ENCODE data around the gene RXRB. TPM values are rescaled to one million over a fixed set of nuclear protein-coding genes. Genes with fewer than 3 reads are reported as not detected.
A peak's percentile ranks its signal among the peaks of the same experiment; 100 is the strongest.

RXRB gene
- total RNA-seq, 2 experiments from 2014 or later: 36.0 to 38.9 TPM

DNA sequence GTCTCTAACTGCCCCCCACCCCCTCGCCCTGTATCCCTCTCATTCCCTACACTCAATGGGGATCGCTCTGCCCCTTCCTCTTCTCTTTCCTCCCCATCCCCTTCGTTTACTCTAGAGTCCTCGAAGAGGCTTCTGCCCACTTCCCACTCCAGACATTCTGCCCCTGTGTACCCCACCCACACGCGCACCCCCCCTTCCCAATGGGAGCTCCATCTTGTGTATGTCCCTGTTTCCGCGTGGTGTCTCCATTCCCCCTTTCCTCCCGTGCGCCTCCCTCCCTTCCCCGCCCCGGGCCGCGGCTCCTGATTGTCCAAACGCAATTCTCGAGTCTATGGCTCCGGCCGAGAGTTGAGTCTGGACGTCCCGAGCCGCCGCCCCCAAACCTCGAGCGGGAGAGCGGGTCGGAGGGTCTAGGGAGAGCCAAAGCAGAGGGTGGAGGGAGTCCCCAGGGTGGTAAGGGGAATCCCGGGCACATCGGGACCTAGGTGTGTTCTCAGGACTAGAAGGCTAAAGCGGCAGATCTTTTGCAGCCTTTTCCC, 7.2 kb upstream of the RXRB start:
- CTCF ChIA-PET: interaction anchor here (2.3 to 4.2 kb wide), 3 partner anchors 9 to 46 kb away, joined by 8 to 35 read pairs (median 10); no protein-coding TSS in a partner anchor
- ATAC-seq: no peak
- Mint-ChIP-seq H3K4me1 (peaks cover 55% of the 10 kb centered on the region), H3K27me3 (peaks cover 3% of the 10 kb centered on the region), H3K36me3 (peaks cover 25% of the 10 kb centered on the region), H3K27ac (peak overlapping the region; percentile 84), H3K9me3 (ENCODE audit: low read depth) (no peaks in the 10 kb centered on the region), H3K4me3 (peak overlapping the region; percentile 82)
- DNase-seq: peak; percentile 44

GRCh38 chr6:33206864-33207551, 6.5 kb upstream of the RXRB start:
- Mint-ChIP-seq H3K4me1 (peaks cover 58% of the 10 kb centered on the region), H3K27me3 (no peaks in the 10 kb centered on the region), H3K4me3 (peak overlapping the region; percentile 82), H3K27ac (no peak overlapping the region), H3K36me3 (peaks cover 27% of the 10 kb centered on the region), H3K9me3 (ENCODE audit: low read depth) (no peaks in the 10 kb centered on the region)
- CTCF ChIA-PET: interaction anchor here (4.2 kb wide), 1 partner anchor 42 kb away, joined by 35 read pairs; no protein-coding TSS in a partner anchor
- DNase-seq (no peak), ATAC-seq (no peak)

GRCh38 chr6:33206027-33206863, 5.8 kb upstream of the RXRB start:
- CTCF ChIA-PET: interaction anchor here (2.4 to 4.2 kb wide), 2 partner anchors 43 kb away, joined by 22 to 35 read pairs; no protein-coding TSS in a partner anchor
- DNase-seq: no peak
- no peaks in the 10 kb centered on the region for H3K27me3 Mint-ChIP-seq
- H3K4me1 Mint-ChIP-seq: peaks cover 64% of the 10 kb centered on the region
- peak overlapping the region; percentile 94 for H3K27ac Mint-ChIP-seq
- H3K4me3 Mint-ChIP-seq: peak overlapping the region; percentile 82
- no peak for ATAC-seq
- H3K9me3 Mint-ChIP-seq (ENCODE audit: low read depth): no peaks in the 10 kb centered on the region
- peaks cover 30% of the 10 kb centered on the region for H3K36me3 Mint-ChIP-seq

- Mint-ChIP-seq H3K36me3 (peaks cover 33% of the 10 kb centered on the region), H3K27me3 (no peaks in the 10 kb centered on the region), H3K4me1 (peaks cover 65% of the 10 kb centered on the region), H3K27ac (peak overlapping the region; percentile 94), H3K4me3 (peak overlapping the region; percentile 82), H3K9me3 (ENCODE audit: low read depth) (no peaks in the 10 kb centered on the region)
- DNase-seq (peak; percentile 71), ATAC-seq (peak; percentile 24)
- CTCF ChIA-PET: interaction anchor here (1.1 to 2.4 kb wide), 3 partner anchors 44 to 359 kb away, joined by 3 to 22 read pairs (median 4); no protein-coding TSS in a partner anchor
Measured at GRCh38 chr6:33205191-33206026, 4.9 kb upstream of the RXRB start.

GRCh38 chr6:33204415-33205190, 4.1 kb upstream of the RXRB start, which contains the start of gene HSD17B8:
HSD17B8 (plus strand) TSS chr6:33204655; CDS start chr6:33204669, 14 bp downstream.
- Mint-ChIP-seq H3K27me3 (no peaks in the 10 kb centered on the region), H3K4me1 (peaks cover 66% of the 10 kb centered on the region), H3K27ac (peak within 1 kb of the TSS; percentile 94), H3K9me3 (ENCODE audit: low read depth) (no peaks in the 10 kb centered on the region), H3K4me3 (peak within 1 kb of the TSS; percentile 82), H3K36me3 (peaks cover 30% of the 10 kb centered on the region)
- ATAC-seq (peak; percentile 71), DNase-seq (peak; percentile 96)
- CTCF ChIA-PET: interaction anchor here (1.0 to 2.4 kb wide), 4 partner anchors 43 to 359 kb away, joined by 3 to 22 read pairs (median 4); no protein-coding TSS in a partner anchor

GRCh38 chr6:33204165-33204414, 3.6 kb upstream of the RXRB start:
- peak overlapping the region; percentile 82 for H3K4me3 Mint-ChIP-seq
- no peaks in the 10 kb centered on the region for H3K9me3 Mint-ChIP-seq (ENCODE audit: low read depth)
- H3K4me1 Mint-ChIP-seq: peaks cover 66% of the 10 kb centered on the region
- DNase-seq (no peak), ATAC-seq (no peak)
- H3K27me3 Mint-ChIP-seq: no peaks in the 10 kb centered on the region
- H3K36me3 Mint-ChIP-seq: peaks cover 26% of the 10 kb centered on the region
- CTCF ChIA-PET: interaction anchor here (1.0 to 2.4 kb wide), 3 partner anchors 45 to 358 kb away, joined by 3 to 22 read pairs (median 3); no protein-coding TSS in a partner anchor
- peak overlapping the region; percentile 41 for H3K27ac Mint-ChIP-seq

GRCh38 chr6:33203443-33204164, 3.1 kb upstream of the RXRB start:
- DNase-seq: no peak
- H3K36me3 Mint-ChIP-seq: peaks cover 28% of the 10 kb centered on the region
- no peaks in the 10 kb centered on the region for H3K27me3 Mint-ChIP-seq
- ATAC-seq: no peak
- H3K27ac Mint-ChIP-seq: no peak overlapping the region
- H3K9me3 Mint-ChIP-seq (ENCODE audit: low read depth): no peaks in the 10 kb centered on the region
- CTCF ChIA-PET: interaction anchor here (1.1 kb wide), 1 partner anchor 44 kb away, joined by 4 read pairs; no protein-coding TSS in a partner anchor
- H3K4me3 Mint-ChIP-seq: peak overlapping the region; percentile 82
- H3K4me1 Mint-ChIP-seq: peaks cover 66% of the 10 kb centered on the region

GRCh38 chr6:33202799-33203198, 2.3 kb upstream of the RXRB start:
- peak overlapping the region; percentile 29 for H3K27ac Mint-ChIP-seq
- H3K36me3 Mint-ChIP-seq: peaks cover 28% of the 10 kb centered on the region
- DNase-seq: peak; percentile 40
- ATAC-seq: no peak
- peaks cover 74% of the 10 kb centered on the region for H3K4me1 Mint-ChIP-seq
- CTCF ChIA-PET: interaction anchor here (1.1 kb wide), 1 partner anchor 45 kb away, joined by 4 read pairs; no protein-coding TSS in a partner anchor
- H3K4me3 Mint-ChIP-seq: peak overlapping the region; percentile 16
- no peaks in the 10 kb centered on the region for H3K27me3 Mint-ChIP-seq
- H3K9me3 Mint-ChIP-seq (ENCODE audit: low read depth): no peaks in the 10 kb centered on the region

DNA sequence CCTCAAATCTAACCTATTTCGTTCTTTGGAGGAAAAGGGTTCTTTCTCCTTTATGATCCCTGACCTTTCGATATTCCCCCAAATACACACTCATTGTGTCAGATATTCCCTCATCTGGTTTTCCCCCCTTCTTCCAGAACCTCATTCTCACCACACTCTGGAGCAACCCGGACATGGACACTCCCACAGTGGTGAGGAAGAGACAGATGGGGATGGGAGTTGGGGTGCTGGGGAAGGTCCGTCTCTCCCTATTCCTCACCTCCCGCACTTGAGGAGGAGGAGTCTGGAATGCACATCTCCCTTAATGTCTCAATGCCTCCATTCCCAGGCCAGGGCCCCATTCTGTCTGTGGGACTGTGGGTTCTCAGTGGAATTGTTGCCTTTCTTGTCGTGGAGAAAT, 1.5 kb upstream of the RXRB start:
- ATAC-seq: no peak
- Mint-ChIP-seq H3K27ac (peak overlapping the region; percentile 97), H3K4me3 (peak overlapping the region; percentile 99), H3K36me3 (peaks cover 28% of the 10 kb centered on the region), H3K4me1 (peaks cover 79% of the 10 kb centered on the region), H3K27me3 (no peaks in the 10 kb centered on the region), H3K9me3 (ENCODE audit: low read depth) (no peaks in the 10 kb centered on the region)
- CTCF ChIA-PET: no interaction called here
- no peak for DNase-seq

GRCh38 chr6:33201147-33201545, 681 bp upstream of the RXRB start:
- H3K9me3 Mint-ChIP-seq (ENCODE audit: low read depth): no peaks in the 10 kb centered on the region
- DNase-seq (no peak), ATAC-seq (no peak)
- CTCF ChIA-PET: no interaction called here
- H3K4me1 Mint-ChIP-seq: peaks cover 72% of the 10 kb centered on the region
- no peaks in the 10 kb centered on the region for H3K27me3 Mint-ChIP-seq
- H3K27ac Mint-ChIP-seq: peak overlapping the region; percentile 97
- peak overlapping the region; percentile 99 for H3K4me3 Mint-ChIP-seq
- H3K36me3 Mint-ChIP-seq: peaks cover 32% of the 10 kb centered on the region

DNA sequence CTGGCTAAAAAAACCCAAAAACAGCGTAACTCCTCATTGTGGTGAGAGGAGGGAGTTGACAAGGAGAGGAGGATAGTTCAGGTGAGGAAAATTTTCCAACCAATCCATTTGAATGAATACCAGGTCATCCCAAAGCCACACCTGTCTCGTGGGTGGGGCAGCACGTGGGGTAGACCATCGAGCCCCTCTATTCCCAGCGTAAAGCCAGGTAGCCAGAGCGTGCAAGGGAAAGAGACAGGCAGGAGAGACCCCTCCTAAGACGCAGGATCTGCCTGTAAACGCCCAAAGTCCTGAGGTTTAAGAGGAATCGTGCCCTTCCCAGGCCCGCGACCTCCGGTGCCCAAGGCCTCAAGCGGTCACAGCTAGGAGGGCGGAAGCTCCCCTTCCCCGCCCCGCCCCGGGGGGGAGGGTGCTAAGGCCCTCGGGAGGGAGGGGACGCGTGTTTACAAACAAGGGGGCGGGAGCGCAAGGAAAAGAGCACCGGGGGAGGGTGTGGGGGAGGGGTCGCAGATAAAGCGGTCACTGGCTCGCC, 712 bp downstream of the RXRB start:
- CTCF ChIA-PET: interaction anchor here (0.8 to 4.2 kb wide), 4 partner anchors 9 to 99 kb away, joined by 3 to 46 read pairs (median 22); partner anchors contain the start of genes RGL2 and RING1
- Mint-ChIP-seq H3K4me1 (peaks cover 62% of the 10 kb centered on the region), H3K4me3 (peak overlapping the region; percentile 99), H3K27me3 (no peaks in the 10 kb centered on the region), H3K27ac (peak overlapping the region; percentile 97), H3K9me3 (ENCODE audit: low read depth) (no peaks in the 10 kb centered on the region), H3K36me3 (peaks cover 46% of the 10 kb centered on the region)
- ATAC-seq (peak; percentile 45), DNase-seq (peak; percentile 88)

Measured in activated CD8-positive, alpha-beta memory T cell treated with anti-CD3 and anti-CD28 coated beads, Interleukin-2, amount 10 ng/mL, durations not matched to agents 7 days and 5 days (primary cell).